Activated CD4-positive, alpha-beta T cell treated with anti-CD3 and anti-CD28 coated beads for 36 hours (primary cell): ENCODE measurements around the gene GSTM2. TPM values are rescaled to one million over a fixed set of nuclear protein-coding genes. Genes with fewer than 3 reads are reported as not detected.

ENCODE experiments used
- ATAC-seq: fragments of 200-7000 bp; cut with Tn5 transposase; one replicate; pipeline ENCODE4 v1.10.0; 2021; ENCODE audit warnings: mild to moderate bottlenecking, moderate library complexity
- CTCF ChIA-PET: fragments of 350-600 bp; sonication (Branson Sonifier 250); formaldehyde crosslinking; loops from one replicate; lab custom pipeline; 2021; ENCODE audit warnings: antibody characterized with exemption; lab: Charles Lee
- POLR2A ChIA-PET: fragments of 350-600 bp; sonication (Branson Sonifier 250); formaldehyde crosslinking; loops from one replicate; lab custom pipeline; 2021; ENCODE audit warnings: antibody characterized with exemption, inconsistent platforms; lab: Charles Lee
- DNase-seq: peaks from one replicate; pipeline ENCODE4 v3.0.0-alpha.2; 2020
- H3K27ac Mint-ChIP-seq: one replicate; pipeline ENCODE4 v1.8.0; 2021; ENCODE audit warnings: mixed read lengths
- H3K27me3 Mint-ChIP-seq: one replicate; pipeline ENCODE4 v1.8.0; 2021; ENCODE audit warnings: mixed read lengths
- H3K36me3 Mint-ChIP-seq: one replicate; pipeline ENCODE4 v1.8.0; 2021; ENCODE audit warnings: low read depth, mixed read lengths
- H3K4me1 Mint-ChIP-seq: one replicate; pipeline ENCODE4 v1.8.0; 2021; ENCODE audit warnings: mixed read lengths
- H3K4me3 Mint-ChIP-seq: one replicate; pipeline ENCODE4 v1.8.0; 2021; ENCODE audit warnings: mild to moderate bottlenecking, moderate library complexity, mixed read lengths
- H3K9me3 Mint-ChIP-seq: one replicate; pipeline ENCODE4 v1.8.0; 2021; ENCODE audit warnings: low read depth, mixed read lengths
- intact Hi-C, 2 experiments: fragments of 100-400 bp; cut with DNase I in 1 of 2; cut with micrococcal nuclease in 1 of 2; formaldehyde crosslinking; loops; one replicate each; pipeline versions ENCODE4 v1.14.2 to v1.15.1; 2022 to 2024; cut with DNase I, micrococcal nuclease
- total RNA-seq, 2 experiments: library from RNA; stranded (reverse); gene quantifications; one replicate each; pipeline ENCODE4 v1.2.3, GENCODE V29; 2021

The GSTM2 gene
- 10 to 100 TPM; 18.7 to 23.9 TPM for total RNA-seq

DNA sequence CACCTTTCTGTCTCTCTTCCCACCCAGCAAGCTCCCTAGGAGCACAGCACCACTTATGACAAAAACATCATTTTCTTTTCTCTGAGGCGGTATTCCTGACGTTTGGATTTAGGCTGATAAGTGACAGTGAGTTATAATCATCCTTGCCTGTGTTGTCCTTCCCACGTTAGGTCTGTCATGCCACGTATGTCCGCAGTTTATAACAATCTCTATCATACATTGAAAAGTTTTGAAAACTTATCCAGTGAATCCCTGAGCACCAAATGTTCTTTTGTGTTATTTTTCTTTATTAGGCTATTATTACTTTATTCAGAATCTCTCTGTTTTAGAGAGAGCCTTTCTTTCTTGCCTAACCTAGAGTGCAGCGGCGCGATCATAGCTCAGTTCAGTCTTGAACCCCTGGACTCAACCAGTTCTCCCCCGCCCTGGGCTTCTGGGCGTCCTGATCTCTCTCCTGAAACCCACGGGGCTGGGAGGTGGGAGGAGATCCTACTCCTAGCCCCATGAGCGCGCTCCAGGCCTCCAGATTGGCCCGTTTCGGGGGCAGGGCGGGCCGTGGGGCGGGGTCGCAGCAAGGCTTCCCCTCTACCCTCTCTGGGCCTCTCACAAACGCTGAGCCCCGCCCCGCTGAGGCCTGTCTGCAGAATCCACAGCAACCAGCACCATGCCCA lies at the start of gene GSTM2:
TSS of gene GSTM2 (plus strand) at position 606 of the 671 bp plus-strand sequence. CDS start at position 665, 59 bp downstream.
- POLR2A ChIA-PET: no interaction called here
- Mint-ChIP-seq H3K27me3 (no peaks in the 10 kb centered on the region), H3K9me3 (no peaks in the 10 kb centered on the region), H3K27ac (no peak within 1 kb of the TSS), H3K36me3 (no peaks in the 10 kb centered on the region), H3K4me1 (peaks cover 18% of the 10 kb centered on the region), H3K4me3 (peak within 1 kb of the TSS; percentile 71)
- DNase-seq: peak; percentile 92
- intact Hi-C loops: loop anchor here (1.0 kb wide), 1 partner anchor 20 kb away; the partner anchor contains the start of gene GSTM1 (in 2 of the 2)
- peak; percentile 100 for ATAC-seq
- CTCF ChIA-PET: interaction anchor here (0.6 to 1.8 kb wide), 4 partner anchors 10 to 27 kb away, joined by 3 to 7 read pairs (median 4); no protein-coding TSS in a partner anchor

DNA sequence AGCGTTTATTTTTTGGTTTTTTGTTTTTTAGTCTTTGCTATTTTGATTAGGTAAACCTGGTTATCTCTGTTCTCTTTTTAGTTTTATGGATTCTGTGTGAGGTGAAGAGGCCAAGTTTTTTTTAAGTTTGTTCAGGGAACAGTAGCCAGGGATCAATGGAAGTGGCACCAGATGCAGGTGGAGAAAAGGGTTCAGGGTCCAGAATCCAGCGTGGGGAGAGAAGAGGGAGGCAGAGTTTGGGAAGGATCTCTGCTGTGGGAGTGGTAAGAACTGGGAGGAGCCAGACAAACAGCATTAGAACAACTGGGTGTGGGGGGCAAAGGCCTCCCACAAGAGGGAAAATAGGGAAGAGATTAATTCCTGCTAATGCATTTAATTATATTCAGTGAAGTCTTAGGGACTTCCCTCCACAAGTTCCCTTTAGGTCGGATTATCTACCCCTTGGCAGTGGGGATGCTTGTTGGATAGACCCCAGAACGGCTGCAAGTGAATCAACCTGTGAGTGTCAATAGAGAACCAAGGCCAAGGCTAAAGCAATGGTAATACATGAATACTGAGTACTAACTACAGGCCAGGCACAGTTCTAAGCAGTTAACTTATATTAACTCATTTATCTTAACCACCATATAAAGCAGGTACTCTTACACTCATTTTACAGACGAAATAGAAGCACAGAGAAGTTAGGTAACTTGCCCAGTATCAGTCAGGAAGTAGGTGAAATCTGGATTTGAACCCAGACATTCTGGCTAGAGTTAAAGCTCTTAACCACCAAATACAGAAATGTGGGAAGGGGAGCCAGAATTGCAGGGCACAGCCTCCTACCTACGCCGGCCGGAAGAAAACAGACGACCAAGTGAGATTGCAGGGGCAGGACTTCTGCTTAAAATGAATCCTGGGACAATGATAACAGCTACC lies 48.9 kb upstream of the GSTM2 start:
- peak overlapping the region; percentile 97 for H3K27ac Mint-ChIP-seq
- peaks cover 55% of the 10 kb centered on the region for H3K4me1 Mint-ChIP-seq
- ChIA-PET CTCF (interaction anchor here (0.6 to 3.4 kb wide), 6 partner anchors 22 to 251 kb away, joined by 3 to 27 read pairs (median 8); partner anchors contain the start of genes CYB561D1 and GNAI3), POLR2A (interaction anchor here (1.5 to 2.3 kb wide), 3 partner anchors 21 to 72 kb away, joined by 3 to 13 read pairs (median 5); partner anchors contain the start of gene GNAI3)
- H3K9me3 Mint-ChIP-seq: no peaks in the 10 kb centered on the region
- no peaks in the 10 kb centered on the region for H3K27me3 Mint-ChIP-seq
- peak overlapping the region; percentile 97 for H3K4me3 Mint-ChIP-seq
- H3K36me3 Mint-ChIP-seq: no peaks in the 10 kb centered on the region
- no peak for ATAC-seq
- intact Hi-C loops: no loop called here
- no peak for DNase-seq

DNA sequence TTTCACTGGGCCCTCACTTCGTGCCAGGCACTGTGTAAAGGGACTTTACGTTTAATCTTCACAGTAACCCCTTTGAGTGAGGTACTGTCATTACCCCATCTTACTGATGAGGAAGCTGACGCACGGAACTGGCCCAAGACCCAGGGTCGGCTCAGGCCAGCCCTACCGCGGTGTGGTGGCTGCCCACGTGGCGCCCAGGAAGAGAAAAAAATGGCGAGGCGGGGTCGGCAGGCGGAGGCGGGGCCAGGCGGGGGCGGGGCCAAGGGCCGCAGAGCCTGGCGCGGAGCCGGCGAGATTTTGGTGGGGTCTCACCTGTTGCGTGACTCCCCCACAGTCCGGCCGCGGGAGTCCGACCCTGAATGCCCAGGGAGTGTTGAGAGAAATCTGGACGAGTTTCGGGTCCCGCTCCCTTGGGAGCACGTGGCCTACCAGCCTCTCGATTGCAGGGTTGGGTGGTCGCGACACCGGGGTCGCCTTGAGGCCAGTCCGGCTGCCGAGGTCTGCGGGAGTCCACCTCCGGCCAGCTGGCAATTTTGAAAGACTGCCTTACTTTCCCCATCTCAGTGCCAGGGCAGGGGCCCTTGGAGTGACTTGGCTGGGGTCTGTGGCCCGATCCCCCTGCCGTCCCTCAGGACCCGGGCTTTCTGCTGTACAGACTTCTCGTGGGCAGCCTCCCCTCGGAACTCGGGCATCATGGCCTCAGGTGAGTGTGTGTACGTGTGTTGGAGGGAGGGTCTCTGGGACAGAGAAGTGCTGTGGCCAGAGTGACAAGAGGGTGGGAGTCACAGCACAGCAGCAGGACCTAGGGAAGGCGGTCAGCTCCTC lies 48.1 kb upstream of the GSTM2 start, which contains the start of the genes AMPD2 and GNAT2:
TSS of gene AMPD2 (plus strand) at position 262 of the 825 bp plus-strand sequence. CDS start 1,339 bp downstream, outside the sequence.
TSS of gene GNAT2 (minus strand) at position 41 of the 825 bp plus-strand sequence. CDS start 6,746 bp downstream, outside the sequence.
- Mint-ChIP-seq H3K36me3 (no peaks in the 10 kb centered on the region), H3K9me3 (no peaks in the 10 kb centered on the region), H3K27ac (peak within 1 kb of the TSS; percentile 97), H3K27me3 (no peaks in the 10 kb centered on the region), H3K4me1 (peaks cover 63% of the 10 kb centered on the region), H3K4me3 (peak within 1 kb of the TSS; percentile 97)
- peak; percentile 40 for ATAC-seq
- peak; percentile 88 for DNase-seq
- intact Hi-C loops: loop anchor here (1.0 to 5.0 kb wide), 5 partner anchors 71 to 719 kb away; partner anchors contain the start of genes ATXN7L2 (in 1 of the 2), GNAI3 (in 1 of the 2) and RBM15 (in 1 of the 2)
- ChIA-PET CTCF (interaction anchor here (0.6 to 3.4 kb wide), 11 partner anchors 8 to 718 kb away, joined by 3 to 27 read pairs (median 6); partner anchors contain the start of genes AHCYL1, CYB561D1 and GNAI3), POLR2A (interaction anchor here (1.3 to 2.3 kb wide), 4 partner anchors 20 to 110 kb away, joined by 3 to 13 read pairs (median 5); partner anchors contain the start of genes AMIGO1 and GNAI3)

GRCh38 chr1:109620401-109620791 lies 47.5 kb upstream of the GSTM2 start:
- peak; percentile 5 for ATAC-seq
- POLR2A ChIA-PET: interaction anchor here (1.3 to 2.3 kb wide), 4 partner anchors 20 to 111 kb away, joined by 3 to 13 read pairs (median 5); partner anchors contain the start of genes AMIGO1 and GNAI3
- peak overlapping the region; percentile 97 for H3K27ac Mint-ChIP-seq

DNA sequence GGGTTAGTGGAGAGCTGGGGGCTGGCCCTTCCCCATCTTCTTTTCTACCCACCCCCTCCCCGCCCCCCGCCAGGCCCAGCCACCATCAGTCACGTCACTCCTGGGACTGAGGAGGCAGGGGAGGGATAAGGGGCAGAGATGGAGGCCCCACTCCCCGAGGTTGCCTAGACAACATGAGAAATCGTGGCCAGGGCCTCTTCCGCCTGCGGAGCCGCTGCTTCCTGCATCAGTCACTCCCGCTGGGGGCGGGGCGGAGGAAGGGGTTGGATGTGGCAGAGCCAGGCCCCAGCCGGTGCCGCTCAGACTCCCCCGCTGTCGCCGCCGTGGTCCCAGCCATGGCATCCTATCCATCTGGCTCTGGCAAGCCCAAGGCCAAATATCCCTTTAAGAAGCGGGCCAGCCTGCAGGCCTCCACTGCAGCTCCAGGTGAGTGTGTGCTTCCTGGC lies 47.0 kb upstream of the GSTM2 start:
- Mint-ChIP-seq H3K27me3 (no peaks in the 10 kb centered on the region), H3K9me3 (no peaks in the 10 kb centered on the region), H3K4me3 (peak overlapping the region; percentile 97), H3K36me3 (peaks cover 3% of the 10 kb centered on the region), H3K4me1 (peaks cover 60% of the 10 kb centered on the region), H3K27ac (peak overlapping the region; percentile 97)
- ChIA-PET CTCF (interaction anchor here (1.0 to 3.4 kb wide), 9 partner anchors 9 to 717 kb away, joined by 3 to 27 read pairs (median 7); partner anchors contain the start of genes AHCYL1, CYB561D1 and GNAI3), POLR2A (interaction anchor here (1.3 to 2.3 kb wide), 2 partner anchors 72 to 111 kb away, joined by 5 to 13 read pairs; partner anchors contain the start of genes AMIGO1 and GNAI3)
- peak; percentile 86 for ATAC-seq
- intact Hi-C loops: loop anchor here (1.0 to 5.0 kb wide), 9 partner anchors 35 to 718 kb away; partner anchors contain the start of genes GNAI3 (in 2 of the 2), AHCYL1 (in 1 of the 2), ATXN7L2 (in 1 of the 2) and GSTM4 (in 1 of the 2)
- DNase-seq: peak; percentile 99

More at GRCh38 chr1:109620401-109620791, 47.5 kb upstream of the GSTM2 start:
- Mint-ChIP-seq H3K4me3 (peak overlapping the region; percentile 97), H3K4me1 (peaks cover 63% of the 10 kb centered on the region), H3K36me3 (peaks cover under 1% of the 10 kb centered on the region), H3K27me3 (no peaks in the 10 kb centered on the region), H3K9me3 (no peaks in the 10 kb centered on the region)
- no peak for DNase-seq
- intact Hi-C loops: loop anchor here (1.0 to 5.0 kb wide), 5 partner anchors 72 to 718 kb away; partner anchors contain the start of genes ATXN7L2 (in 1 of the 2), GNAI3 (in 1 of the 2) and RBM15 (in 1 of the 2)
- CTCF ChIA-PET: interaction anchor here (1.0 to 3.4 kb wide), 9 partner anchors 9 to 717 kb away, joined by 3 to 27 read pairs (median 7); partner anchors contain the start of genes AHCYL1, CYB561D1 and GNAI3

DNA sequence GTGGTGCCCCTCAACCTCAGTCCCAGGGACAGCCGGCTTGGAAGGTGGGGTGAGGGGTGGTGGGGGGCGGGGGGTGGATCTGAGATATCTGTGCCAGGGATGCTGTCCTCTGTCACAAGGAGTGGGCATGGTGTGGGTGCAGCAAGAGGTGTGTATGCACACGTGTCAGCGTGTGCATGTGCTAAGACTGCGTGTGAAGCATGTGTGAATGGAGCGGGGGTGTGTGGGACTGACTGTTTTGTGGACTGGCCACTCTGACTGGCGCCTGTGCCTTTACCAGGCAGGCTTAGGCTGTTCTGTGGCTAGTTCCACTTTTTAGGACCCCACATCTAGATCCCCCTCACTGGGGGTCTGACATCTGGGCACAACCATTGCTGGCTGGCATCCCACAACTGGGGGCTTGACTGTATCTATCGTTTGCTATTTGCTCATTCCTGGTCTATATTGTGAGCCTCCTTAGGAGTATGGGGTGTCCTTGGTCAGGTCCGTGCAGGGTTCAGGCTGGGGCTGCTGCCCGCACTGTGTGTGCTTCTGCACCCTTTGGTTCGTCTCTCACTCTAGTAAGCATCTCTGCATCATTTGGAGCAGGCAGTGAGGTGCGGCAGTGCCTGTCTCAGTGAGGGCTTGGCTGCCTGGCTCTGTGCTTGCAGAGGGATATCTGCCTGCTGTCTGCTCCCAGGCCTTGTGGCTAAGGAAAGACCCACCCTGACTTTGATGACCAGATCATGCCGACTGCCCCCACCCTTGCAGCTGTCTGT lies 46.3 kb upstream of the GSTM2 start:
- Mint-ChIP-seq H3K27ac (peak overlapping the region; percentile 69), H3K27me3 (no peaks in the 10 kb centered on the region), H3K4me1 (peaks cover 53% of the 10 kb centered on the region), H3K36me3 (peaks cover 8% of the 10 kb centered on the region), H3K9me3 (no peaks in the 10 kb centered on the region), H3K4me3 (peak overlapping the region; percentile 97)
- DNase-seq: peak; percentile 56
- ChIA-PET POLR2A (no interaction called here), CTCF (no interaction called here)
- ATAC-seq: no peak
- intact Hi-C loops: loop anchor here (1.0 to 5.0 kb wide), 9 partner anchors 35 to 717 kb away; partner anchors contain the start of genes AHCYL1 (in 1 of the 2), ATXN7L2 (in 1 of the 2), GNAI3 (in 1 of the 2) and GSTM4 (in 1 of the 2)

DNA sequence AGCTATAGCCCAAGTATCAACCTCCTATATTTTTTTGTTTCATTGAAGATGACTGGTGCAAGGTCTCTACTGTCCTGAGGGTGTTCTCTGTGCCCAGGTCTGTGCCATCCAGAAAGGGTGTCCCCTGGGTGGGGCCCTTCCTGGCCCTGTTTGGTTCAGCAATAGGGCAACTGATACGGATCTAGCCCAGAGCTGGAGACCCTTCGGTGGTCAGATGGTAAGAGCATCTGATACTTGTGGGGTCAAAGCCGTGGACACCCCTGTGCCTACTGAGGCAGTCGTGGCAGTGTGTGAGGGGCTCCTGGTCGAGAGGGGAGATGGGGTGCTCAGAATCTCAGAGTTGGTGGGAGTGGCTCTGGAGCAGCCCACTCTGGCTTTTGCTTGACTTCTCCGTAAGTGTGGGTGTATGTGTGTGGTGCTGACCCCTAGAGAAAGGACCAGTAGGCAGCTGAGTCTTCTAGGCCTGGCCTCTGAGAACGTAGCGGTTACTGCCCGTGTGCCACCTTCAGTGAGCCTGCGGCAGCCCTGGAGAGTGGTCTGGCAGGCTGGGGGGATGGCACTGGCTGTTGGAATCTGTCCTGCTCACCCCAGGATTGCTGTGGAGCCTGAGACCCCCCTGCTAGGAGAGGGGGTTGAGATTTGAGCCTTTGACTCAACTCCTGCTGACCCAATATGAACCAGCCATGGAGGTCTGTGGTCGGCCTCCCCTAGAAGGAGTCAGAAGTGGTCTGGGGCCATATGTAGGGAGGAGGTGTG lies 45.5 kb upstream of the GSTM2 start:
- peak overlapping the region; percentile 97 for H3K4me3 Mint-ChIP-seq
- no peaks in the 10 kb centered on the region for H3K27me3 Mint-ChIP-seq
- intact Hi-C loops: loop anchor here in 1 of 2 experiments (5.0 kb wide), 1 partner anchor 140 kb away; the partner anchor contains the start of gene ATXN7L2
- H3K36me3 Mint-ChIP-seq: peaks cover 9% of the 10 kb centered on the region
- no peak for ATAC-seq
- no peaks in the 10 kb centered on the region for H3K9me3 Mint-ChIP-seq
- POLR2A ChIA-PET: no interaction called here
- no peak for DNase-seq
- peak overlapping the region; percentile 69 for H3K27ac Mint-ChIP-seq
- CTCF ChIA-PET: interaction anchor here (1.5 to 2.4 kb wide), 2 partner anchors 14 to 139 kb away, joined by 4 to 14 read pairs; partner anchors contain the start of gene ATXN7L2
- H3K4me1 Mint-ChIP-seq: peaks cover 46% of the 10 kb centered on the region

DNA sequence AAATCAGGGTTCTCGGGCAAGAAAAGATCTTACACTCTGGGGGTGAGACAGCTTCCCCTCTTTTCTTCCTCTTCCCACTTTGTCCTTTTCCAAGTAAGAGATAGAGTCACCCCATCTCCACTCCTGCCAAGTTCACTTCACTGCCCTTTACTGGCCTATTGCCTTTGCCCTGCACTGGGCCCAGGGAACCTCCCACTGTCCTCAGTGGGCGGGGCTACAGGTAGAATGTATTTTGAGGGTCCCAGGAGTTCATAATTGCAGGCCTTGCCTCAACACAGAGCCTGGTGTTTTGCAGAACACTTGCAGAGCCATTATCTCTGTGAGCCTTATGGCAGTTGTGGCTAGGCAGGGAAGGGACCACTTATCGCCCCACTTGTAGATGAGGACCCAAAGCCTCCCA lies 45.0 kb upstream of the GSTM2 start:
- Mint-ChIP-seq H3K36me3 (peaks cover 15% of the 10 kb centered on the region), H3K9me3 (no peaks in the 10 kb centered on the region), H3K27ac (peak overlapping the region; percentile 72), H3K4me3 (peak overlapping the region; percentile 97), H3K27me3 (no peaks in the 10 kb centered on the region), H3K4me1 (peaks cover 41% of the 10 kb centered on the region)
- POLR2A ChIA-PET: no interaction called here
- CTCF ChIA-PET: interaction anchor here (1.5 to 2.4 kb wide), 2 partner anchors 14 to 139 kb away, joined by 4 to 14 read pairs; partner anchors contain the start of gene ATXN7L2
- intact Hi-C loops: loop anchor here in 1 of 2 experiments (5.0 kb wide), 1 partner anchor 141 kb away; the partner anchor contains the start of gene ATXN7L2
- DNase-seq (no peak), ATAC-seq (no peak)
